HG03575 (cell line): ENCODE data around the gene GALNS.
"Not testable (repeated sequence)": the region's sequence is repeated elsewhere in the genome, so short reads cannot be mapped to it uniquely, and the experiment has no call there.

Experiments
- ATAC-seq: cut with Tn5 transposase; IDR thresholded peaks from one replicate; pipeline ENCODE4 v1.9.1; 2021; ENCODE audit not compliant: unreplicated experiment, insufficient number of reproducible peaks, low FRiP score; ENCODE audit errors: extremely low read depth

GALNS gene

DNA sequence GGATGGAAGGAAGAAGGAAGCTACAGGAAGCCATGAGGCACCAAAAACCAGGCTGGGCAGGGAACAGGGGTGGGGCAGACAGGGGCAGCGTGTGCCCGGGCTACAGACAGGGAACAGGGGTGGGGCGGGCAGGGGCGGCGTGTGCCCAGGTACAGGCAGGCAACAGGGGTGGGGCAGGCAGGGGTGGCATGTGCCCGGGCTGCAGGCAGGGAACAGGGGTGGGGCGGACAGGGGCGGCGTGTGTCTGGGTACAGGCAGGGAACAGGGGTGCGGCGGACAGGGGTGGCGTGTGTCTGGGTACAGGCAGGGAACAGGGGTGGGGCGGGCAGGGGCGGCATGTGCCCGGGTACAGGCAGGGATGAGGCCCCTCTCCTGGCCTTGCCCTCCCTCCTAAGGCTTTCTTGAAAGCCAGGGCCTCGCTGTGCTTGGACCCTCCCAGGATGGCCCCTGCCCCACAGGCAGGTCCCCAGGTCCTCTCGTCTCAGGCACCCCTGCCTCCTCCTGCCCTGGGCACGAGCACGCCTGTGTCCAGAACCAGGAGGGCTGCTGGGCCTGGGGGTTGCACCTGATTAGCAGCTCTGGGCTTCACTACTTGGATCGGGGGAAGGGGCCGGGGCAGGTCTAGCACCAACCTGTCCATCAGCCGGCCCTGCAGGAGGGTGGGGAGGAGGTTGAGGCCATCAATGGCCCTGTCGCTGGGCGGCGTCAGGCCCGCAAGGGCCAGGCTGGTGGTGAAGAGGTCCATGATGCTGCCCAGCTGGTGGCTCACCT lies 30.5 kb downstream of the GALNS start:
- no peak for ATAC-seq

DNA sequence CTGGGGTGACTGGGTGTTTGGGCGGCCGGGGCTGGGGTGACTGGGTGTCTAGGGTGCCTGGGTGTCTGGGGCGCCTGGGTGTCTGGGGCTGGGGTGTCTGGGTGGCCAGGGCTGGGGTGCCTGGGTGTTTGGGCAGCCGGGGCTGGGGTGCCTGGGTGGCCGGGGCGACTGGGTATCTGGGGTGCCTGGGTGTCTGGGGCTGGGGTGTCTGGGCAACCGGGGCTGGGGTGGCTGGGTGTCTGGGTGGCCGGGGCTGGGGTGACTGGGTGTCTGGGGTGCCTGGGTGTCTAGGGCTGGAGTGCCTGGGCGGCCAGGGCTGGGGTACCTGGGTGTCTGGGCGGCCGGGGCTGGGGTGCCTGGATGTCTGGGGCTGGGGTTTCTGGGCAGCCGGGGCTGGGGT lies 31.6 kb downstream of the GALNS start:
- no peak for ATAC-seq

DNA sequence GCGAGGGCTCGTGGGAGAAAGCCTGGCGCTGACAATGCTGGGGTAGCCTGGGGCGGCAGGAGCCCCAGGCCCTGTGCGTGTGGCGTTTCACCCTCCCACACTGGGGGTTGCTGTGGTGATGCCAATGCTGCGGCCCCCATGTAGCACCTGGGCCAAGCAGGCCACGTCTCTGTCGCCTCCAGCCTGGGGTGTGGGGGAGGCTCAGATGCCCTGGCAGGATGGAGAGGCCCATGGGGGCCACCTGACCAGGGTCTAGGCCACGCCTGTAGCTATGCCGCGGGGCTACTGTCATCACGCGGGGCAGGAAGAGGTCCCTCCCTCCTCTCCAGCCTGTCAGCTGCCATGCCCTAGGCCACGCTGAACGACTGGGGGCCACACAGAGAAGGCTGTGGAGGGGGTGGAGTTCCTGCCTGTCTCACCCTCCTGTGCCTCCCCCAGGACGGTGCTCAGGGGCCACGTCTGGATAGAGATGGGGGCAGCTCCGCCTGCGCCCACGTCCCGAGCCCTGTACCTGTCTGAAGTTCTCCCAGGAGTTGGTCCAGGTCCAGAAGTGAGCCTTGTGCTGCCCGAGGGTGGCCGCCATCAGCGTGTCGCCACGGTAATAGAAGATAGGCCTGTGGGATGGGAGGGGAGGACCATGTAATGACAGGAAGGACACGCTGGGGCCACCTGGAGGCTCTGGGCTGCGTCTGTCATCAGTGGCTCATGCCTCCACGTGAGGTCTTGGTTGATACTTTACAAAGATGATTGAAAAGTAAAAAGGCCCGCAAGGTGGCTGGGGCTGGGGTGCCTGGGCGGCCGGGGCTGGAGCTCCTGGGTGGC lies 32.3 kb downstream of the GALNS start:
- no peak for ATAC-seq

DNA sequence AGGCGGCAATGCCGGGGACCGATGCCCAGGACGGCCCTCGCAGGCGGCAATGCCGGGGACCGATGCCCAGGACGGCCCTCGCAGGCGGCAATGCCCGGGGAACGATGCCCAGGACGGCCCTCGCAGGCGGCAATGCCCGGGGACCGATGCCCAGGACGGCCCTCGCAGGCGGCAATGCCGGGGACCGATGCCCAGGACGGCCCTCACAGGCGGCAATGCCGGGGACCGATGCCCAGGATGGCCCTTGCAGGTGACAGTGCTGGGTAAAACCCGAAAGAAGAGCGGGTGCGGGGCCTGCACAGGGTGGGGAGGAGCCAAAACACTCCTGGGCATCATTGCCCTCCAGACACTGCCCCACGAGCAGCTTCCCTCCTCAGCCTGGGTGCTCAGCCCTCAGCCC lies 33.1 kb downstream of the GALNS start:
- ATAC-seq, result not testable (repeated sequence)

DNA sequence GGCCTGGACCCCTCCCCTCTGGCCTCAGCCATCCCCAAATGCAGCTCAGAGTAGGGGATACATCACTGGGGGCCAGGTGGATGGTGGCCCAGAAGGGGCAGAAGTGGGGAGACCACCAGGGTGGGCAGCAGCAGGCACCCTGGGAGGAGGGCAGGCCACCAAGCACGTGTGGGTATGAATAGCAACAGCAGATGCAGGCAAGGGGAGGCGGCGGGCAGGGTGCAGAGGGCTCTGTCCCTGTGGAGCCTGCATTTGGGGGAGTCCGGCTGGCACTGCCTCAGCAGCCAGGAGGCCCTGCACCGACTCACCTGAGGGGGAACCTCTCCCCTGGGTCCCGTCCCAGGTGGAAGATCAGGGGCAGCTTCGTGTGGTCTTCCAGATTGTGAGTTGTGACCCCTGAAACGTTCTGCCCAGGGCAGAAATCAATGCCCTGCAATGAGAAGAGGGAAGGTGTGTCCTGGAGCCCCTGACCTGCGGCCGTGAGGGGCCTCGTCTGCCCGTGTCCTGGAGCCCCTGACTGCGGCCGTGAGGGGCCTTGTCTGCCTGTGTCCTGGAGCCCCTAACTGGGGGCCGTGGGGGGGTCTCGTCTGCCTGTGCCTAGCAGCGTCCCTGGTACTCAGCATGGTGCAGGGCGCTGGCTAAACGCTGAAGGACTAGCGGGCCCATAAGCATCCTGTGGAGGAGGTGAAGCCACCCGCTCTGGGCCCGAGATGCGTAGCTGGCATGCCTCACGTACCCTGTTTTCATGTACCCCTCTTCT lies 34.3 kb downstream of the GALNS start:
- no peak for ATAC-seq

DNA sequence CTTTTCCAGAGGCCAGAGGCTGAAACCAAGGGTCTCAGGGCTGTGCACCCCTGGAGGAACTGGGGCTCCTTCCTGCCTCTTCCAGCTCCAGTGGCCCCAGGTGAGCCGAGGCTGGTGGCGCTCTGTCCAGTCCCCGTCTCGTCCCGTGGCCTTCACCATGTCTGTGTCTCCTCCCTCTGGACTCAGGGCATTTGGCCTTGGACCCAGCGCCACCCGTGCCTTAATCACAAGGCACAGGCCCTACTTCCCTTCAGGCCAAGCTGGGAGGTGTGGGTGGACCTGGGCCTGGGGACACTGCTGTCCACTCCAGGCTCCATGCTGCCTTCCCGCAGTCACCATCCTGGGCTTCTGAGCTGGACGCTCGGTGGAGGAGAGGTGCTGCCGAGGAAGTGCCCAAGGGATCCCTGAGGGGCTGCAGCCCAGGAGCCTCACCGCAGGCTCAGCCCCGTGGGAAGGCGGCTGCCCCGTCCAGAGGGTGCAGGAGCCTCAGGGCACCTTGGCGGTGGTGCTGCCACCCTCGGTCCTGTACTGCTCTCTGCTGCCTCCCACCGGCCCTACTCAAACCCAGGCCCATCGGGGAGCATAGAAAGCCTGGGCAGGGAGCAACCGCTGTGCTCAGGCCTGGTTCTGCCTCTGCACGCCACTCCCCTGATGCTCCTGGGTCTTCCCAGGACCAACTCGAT lies 35.4 kb downstream of the GALNS start:
- ATAC-seq, result no peak

DNA sequence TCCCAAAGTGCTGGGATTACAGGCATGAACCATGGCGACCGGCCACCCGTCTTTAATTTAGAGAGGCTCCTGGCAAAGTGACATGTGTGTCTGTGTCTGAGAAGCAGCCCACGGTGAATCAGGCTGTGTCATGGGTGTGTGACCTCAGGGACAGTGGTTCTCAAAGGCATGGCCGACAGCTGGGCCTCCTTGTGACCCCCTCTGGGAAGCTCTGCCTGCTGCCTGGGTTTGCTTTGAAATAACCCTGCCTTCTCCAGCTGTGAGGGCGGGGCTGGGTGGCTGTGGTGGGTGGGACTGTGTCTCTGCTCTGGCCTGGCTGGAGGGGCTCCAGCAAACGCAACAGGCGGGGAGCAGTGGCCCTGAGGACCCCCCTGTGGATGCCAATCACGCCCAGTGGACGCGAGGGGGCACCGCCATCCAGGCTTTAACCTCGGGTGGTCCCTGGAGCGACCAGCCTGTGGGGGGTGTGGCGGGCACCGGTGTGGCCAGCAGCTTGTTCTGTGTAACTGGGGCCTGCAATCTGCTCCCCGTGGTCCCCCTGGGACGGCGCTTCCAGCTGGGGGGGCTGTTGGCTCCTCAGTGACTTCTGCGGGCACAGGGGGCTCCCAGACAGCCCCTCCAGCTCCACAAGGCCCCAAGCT lies 36.2 kb downstream of the GALNS start:
- ATAC-seq, result no peak

DNA sequence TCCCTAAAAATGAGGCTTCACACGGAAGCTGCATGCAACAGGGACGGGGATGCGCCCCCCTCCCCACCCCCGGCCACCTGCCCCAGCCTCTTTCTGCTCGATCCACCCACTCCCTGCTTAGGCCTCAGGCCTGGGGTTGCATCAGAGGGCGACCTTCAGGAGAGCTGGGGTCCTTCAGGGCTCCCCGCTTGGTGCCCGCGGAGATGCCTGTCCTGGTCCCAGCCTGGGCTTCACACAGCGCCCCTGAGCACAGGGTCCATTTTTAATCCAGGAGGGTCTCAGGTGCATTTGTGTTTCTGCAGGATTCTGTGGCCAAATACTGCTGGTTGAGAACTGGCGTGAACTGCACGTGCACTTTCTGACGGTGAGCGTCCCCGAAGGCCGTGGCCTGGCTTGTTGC lies 37.6 kb downstream of the GALNS start:
- ATAC-seq, result no peak

DNA sequence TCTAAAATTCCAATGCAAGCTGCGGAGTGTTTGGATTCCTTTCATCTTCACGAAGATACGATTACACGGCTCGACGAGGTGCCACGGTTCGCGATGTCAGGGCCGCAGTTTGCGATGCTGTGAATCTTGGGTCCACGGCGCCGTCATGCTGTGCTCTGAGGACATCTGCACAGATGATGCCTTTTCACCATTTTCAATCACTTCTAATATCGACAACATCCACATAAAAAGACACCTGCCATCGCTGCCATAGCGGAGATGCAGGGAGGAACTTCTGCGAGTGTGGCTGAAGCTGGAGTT lies 38.2 kb downstream of the GALNS start:
- ATAC-seq, result no peak

DNA sequence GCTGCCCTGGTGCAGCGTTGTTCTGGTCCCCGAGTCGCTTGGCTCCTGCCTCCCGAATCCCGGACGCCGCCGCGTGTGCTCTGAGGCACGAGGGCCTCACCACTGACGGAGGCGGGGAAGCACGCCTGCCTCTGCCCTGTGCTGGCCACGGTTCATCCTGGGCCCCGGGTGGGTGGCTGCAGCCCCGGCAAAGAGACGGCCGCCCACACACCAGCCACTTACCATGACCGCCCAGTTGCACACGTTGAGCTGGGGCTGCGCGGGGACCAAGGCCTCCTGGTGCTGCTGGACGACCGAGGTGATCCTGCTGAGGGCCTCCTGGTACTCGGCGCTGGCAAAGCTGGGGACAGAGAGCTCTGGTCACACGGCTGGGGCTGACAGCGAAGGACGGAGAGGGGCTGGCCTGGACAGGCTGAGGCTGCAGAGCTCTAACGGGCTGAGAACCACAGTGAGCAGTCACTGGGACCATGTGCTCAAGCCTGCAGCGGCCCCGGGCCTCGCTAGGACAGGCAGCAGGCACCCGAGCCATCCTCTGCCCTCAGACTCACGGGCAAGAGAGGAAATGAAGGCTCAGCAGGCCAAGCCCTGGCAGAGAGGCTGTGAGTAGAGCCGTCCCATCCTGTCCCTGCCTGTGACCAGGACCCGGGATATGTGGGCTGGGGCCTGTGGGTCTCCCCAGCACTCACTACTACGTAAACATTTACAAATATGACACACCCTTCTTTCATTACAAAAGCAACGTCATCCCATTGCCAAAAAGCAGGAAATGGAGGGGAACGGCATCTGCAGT lies 38.8 kb downstream of the GALNS start:
- ATAC-seq, result no peak

DNA sequence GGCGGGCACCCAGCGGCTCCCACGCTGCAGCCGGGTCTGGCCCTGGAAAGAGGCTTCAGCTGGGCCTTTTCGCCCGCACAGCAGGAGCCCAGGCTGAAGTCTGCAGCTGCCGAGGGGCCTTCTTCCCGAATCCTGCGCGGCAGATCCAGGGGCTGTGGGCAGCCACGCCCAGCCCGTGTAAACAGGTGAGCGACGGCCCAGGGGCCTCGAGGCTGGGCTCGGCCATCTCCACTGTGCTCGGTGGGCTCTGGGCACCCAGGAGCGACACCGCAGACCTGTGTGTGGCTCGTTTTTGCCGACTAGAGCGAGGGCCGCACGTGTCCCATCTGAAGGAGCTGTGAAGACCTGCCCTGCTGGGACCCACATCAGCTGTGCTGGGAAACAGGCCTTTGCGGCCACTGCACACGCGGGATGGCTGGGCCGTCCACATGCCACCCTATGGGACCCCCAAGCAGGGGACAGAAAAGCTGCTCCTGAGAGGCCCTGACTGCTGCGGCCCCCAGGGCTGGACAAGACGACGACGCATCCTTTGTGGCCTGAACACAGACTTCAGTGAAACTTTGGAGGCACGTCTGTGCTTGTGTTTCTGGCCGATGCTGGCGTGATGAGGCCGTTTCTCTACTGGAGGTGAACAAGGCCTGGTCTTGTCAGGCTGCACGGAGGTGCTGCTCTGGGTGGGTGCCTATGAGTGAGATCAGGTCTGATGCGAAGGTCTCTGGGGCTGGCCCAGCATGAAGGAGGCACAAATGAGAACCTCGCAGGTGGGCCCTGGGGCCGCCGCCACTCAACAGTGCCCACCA lies 39.8 kb downstream of the GALNS start:
- ATAC-seq, result no peak

DNA sequence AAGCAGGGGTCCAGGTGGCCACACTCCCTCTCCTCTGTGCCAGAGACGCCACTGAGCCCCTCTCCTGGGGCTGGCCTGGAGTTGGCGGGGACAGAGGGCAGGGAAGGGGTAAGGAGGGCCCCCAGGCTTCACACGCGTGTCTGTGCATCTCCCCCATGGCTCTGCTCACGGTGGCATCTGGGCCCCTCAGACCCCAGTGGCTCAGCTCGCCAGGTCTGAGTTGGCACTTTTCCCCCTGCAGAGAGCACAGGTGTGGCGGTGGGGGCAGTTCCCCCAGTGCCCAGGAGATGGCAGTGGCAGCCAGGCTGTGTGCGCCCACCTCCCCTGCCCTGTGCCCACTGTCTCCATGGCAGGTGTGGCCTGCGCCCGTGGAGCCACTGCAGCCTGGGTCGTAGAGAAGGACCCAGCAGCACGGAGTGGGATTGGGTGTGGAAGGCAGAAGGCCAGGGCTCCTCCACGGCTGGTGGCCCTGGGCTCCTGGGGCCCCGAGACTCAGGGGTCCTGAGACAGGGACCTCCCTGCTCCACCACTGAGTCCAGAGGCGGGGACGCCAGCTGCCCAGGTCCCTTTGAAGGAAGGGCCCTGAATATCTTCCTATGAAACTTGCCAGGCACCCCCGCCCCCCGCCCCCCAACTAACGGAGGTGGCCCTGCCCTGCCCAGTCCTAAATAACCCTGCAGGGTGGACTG lies 40.7 kb downstream of the GALNS start:
- ATAC-seq, result no peak

DNA sequence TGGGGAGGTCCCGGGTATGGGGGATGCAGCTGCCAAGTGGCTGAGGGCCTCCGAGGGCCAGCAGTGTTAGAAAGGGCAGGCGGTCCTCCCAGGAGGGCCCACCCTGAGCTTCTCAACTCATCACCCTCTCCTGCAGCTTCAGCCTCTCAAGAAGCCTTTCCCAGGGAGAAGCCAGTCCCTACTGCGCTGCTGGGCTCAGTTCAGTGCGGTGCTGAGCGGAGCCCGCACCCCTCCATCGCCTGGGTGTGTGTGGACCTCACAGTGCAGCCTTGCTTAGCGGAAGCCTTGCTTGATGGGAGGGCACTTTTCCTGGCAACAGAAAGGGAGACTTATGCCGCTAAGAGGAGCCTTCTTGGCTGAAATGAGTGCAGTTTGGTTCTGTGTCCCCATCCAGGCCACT lies 41.5 kb downstream of the GALNS start:
- ATAC-seq, result no peak

DNA sequence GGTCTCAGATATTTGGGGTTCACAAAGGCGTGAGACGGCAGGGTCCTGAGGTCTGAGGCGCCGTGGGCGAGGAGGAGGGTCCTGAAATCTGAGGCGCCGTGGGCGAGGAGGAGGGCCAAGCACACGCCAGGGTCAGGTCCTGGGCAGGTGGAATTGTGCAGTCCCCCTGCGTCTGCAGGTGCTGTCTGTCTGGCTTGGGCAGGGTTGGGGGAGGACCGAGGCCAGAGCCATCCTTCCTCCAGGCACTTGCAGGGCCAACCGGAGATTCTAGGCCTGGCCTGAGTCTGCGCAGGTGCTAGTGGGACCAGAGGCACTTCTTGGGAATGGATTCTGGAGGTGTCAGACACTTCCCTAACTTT lies 42.6 kb downstream of the GALNS start:
- no peak for ATAC-seq

DNA sequence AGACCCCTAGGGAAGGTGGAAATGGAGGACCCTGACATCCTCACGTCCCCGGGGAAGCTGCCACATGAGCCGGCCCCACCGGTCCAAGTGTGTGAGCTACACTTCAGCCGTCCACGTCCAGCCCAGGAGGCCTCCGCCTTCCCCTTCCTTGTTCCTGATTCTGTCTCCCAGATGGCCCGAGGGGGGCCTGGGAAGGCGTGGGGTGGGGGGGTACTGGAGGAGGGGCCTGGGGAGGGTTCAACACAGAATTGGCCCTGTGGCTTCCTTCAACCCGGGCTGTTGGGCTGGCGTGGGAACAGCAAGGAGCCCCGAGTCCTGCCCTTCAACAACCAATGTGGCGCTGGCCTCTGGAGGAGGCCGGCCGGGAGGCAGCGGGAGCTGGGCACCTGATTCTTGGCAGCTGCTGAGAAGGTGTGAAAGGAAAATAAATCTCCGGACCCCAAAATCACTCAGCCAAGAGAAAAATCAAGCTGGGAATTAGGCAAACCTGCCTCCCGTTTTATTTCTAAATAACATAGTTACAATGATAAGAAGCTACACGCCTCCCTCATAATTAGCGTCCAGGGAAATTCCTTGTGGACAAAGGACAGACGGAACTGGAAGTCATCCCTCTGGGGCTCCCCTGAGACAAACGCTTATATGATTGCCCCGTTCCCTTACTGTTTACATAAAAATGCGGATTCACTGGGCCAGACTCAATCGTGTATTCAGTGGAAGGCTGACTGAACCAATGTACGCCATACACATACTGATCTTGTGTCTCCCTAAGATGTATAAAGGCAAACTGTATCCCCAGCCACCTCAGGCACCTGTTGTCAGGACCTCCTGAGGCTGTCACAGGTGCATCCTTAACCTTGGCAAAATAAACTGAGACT lies 43.2 kb downstream of the GALNS start:
- no peak for ATAC-seq
